GM12875 (cell line): ENCODE results near the gene EHD3.

Experiments
- H3K4me3 ChIP-seq: one replicate; pipeline ENCODE4 v1.5.1; 2011; ENCODE audit warnings: low read depth, low read length, control low read depth
- TF ChIP-seq, protein P1 (sequence below): IDR thresholded peaks from 2 replicates; pipeline ENCODE4 v1.5.1; 2011; ENCODE audit warnings: low read depth, mild to moderate bottlenecking, control low read depth, inconsistent platforms, low read length, moderate library complexity, borderline replicate concordance; ENCODE audit not compliant: insufficient read depth

EHD3 gene

GRCh38 chr2:31208240-31208639, 25.7 kb upstream of the EHD3 start:
- TF ChIP-seq, protein P1, sequence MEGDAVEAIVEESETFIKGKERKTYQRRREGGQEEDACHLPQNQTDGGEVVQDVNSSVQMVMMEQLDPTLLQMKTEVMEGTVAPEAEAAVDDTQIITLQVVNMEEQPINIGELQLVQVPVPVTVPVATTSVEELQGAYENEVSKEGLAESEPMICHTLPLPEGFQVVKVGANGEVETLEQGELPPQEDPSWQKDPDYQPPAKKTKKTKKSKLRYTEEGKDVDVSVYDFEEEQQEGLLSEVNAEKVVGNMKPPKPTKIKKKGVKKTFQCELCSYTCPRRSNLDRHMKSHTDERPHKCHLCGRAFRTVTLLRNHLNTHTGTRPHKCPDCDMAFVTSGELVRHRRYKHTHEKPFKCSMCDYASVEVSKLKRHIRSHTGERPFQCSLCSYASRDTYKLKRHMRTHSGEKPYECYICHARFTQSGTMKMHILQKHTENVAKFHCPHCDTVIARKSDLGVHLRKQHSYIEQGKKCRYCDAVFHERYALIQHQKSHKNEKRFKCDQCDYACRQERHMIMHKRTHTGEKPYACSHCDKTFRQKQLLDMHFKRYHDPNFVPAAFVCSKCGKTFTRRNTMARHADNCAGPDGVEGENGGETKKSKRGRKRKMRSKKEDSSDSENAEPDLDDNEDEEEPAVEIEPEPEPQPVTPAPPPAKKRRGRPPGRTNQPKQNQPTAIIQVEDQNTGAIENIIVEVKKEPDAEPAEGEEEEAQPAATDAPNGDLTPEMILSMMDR, result no peak
- no peak overlapping the region for H3K4me3 ChIP-seq

DNA sequence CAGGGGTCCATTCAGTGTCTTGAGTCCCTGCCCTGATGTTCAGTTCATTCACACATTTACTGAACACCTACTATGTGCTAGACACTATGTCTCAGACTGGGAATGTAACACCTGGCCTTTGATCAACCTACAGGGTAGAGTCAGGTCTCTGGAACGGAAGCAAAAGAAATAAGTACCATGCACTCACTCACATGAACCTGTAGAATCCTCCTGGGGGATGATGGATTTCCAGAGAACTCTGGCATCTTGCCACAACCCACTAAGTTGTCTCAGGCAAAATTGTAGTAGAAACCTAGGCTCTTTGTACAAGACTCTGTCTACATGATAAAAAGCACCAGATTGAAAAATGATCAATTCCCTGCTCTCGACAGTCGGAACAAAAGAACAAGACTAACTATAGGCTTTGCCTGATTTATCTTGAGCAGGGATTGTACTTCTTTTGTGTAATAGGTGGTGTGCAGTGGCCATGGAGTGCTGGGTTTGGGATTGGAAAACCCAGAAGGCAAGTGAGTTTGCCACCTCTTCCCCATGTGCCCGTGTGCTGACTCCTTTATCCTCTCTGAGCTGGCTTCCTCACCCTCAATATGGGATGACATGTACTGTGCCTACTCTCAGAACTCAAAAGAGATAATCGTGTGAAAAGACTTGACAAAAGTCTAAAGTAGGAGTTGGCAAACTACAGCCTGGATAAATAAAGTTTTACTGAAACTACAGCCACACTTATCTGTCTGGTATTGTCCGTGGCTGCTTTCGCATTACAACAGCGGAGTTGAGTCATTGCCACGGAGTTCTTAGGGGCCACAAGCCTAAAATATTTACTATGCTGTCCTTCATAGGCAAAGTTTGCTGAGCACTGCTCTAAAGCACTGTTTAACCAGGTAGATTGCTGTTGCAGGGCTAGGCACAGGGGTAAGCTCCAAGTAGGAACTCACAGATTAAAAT, 21.0 kb upstream of the EHD3 start:
- TF ChIP-seq, protein P1, result no peak
- no peak overlapping the region for H3K4me3 ChIP-seq

DNA sequence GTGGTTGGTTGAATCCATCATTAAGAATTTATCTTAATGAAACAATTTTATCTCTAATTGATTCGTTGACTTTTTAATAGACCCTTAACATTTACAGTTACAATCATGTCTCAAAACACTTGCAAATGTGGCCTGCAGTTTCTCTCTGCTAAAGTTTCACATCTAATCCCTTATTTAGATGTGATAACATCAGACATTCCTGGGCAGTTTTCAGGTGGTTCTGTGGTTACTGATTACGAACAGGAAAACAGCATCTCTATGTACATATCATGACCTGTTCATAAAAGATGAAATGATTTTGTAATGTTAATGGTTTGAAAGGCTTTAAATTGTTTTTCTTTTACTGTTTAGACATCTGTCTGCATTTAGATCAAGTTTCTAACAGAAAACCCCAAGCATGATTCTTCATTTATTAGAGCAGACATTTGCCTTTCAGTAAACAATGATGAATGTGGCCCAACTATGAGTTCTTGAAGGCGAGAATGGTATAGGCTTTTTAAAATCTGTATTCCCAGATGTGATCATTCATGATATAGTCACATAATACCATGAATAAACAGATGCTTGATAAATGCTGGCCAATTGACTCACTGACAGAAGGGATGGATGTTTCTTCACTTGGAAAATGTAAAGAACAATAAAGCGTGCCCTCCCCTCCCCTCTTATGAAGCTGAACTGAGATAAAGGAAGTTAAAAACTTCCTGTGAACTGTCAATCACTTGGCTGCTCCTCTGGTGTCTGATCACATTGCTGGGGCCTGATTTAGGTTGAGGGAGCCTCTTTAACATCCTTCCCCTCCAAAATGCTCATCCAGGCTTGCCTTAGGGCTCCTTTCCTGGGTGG, 20.1 kb upstream of the EHD3 start:
- H3K4me3 ChIP-seq, result no peak overlapping the region
- TF ChIP-seq, protein P1, result no peak

DNA sequence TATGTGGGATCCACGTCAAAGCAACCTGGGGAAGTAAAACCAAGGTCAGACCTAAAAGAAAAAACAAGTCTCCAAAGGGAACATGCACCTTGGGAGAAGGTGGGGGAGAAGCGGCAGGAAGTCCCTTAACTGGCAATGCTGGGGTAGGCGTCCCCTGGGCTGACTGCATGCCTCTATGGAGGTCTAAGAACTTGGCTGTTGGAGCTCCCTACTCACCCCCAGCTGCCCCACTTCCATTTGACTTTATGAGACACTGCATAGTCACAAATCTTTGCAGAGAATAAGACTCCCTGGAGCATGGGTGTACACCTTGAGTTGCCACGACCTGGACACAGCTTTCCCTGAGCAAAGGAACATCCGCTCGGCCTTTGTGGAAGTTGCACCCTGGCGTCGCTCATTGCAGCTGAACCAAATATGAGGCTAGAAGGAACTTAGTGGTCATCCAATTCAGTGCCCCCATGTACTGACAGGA, 19.5 kb upstream of the EHD3 start:
- TF ChIP-seq, protein P1, result no peak
- no peak overlapping the region for H3K4me3 ChIP-seq

GRCh38 chr2:31216734-31217133, 17.2 kb upstream of the EHD3 start:
- TF ChIP-seq, protein P1, result no peak
- no peak overlapping the region for H3K4me3 ChIP-seq

- TF ChIP-seq, protein P1, result no peak
Measured at GRCh38 chr2:31217465-31218200, 16.3 kb upstream of the EHD3 start, which contains the start of gene CAPN14. Gene CAPN14, minus strand, starts transcription at chr2:31217515. Its CDS starts 12,068 bp downstream, at chr2:31205447.

More at GRCh38 chr2:31217465-31218200, 16.3 kb upstream of the EHD3 start, which contains the start of gene CAPN14:
- H3K4me3 ChIP-seq, result no peak within 1 kb of the TSS
